Measurements from ENCODE around the gene KANSL1. TPM values are rescaled to one million over a fixed set of nuclear protein-coding genes. Genes with fewer than 3 reads are reported as not detected.
A peak's percentile ranks its signal among the peaks of the same experiment; 100 is the strongest.

The KANSL1 gene
- total and polyA plus RNA-seq, 2 experiments from 2014 or later, result 37.3 to 84.3 TPM

GRCh38 chr17:46216682-46217081 lies 23.5 kb upstream of the KANSL1 start:
- no peak for TF ChIP-seq EZH2phosphoT487 (IDR thresholded peaks at IDR 0.05; ENCODE audit: low read depth, severe bottlenecking, unreplicated experiment)
- no peak for TF ChIP-seq CTCF (IDR thresholded peaks at IDR 0.05; ENCODE audit: poor library complexity)
- no peak for TF ChIP-seq EZH2 (IDR thresholded peaks at IDR 0.05; ENCODE audit: borderline replicate concordance)
- H3K9me3 ChIP-seq (ENCODE audit: low read depth), result no peaks in the 10 kb centered on the region
- DNase-seq (ENCODE audit: low spot score), result no peak
- no peak overlapping the region for H3K27ac ChIP-seq
- no peaks in the 10 kb centered on the region for H3K4me1 ChIP-seq (ENCODE audit: insufficient read depth)
- H3K36me3 ChIP-seq (replicated peaks; ENCODE audit: insufficient read depth, low read depth), result no peaks in the 10 kb centered on the region
- no peak overlapping the region for H2AFZ ChIP-seq
- no peak overlapping the region for H3K4me2 ChIP-seq
- no peaks in the 10 kb centered on the region for H3K9me2 ChIP-seq (replicated peaks; ENCODE audit: insufficient read depth)
- H4K20me1 ChIP-seq (ENCODE audit: insufficient read depth, poor library complexity, severe bottlenecking), result peaks cover 21% of the 10 kb centered on the region
- H3K4me3 ChIP-seq, result no peak overlapping the region
- no peaks in the 10 kb centered on the region for H3K27me3 ChIP-seq
- H3K79me2 ChIP-seq, result peaks cover 58% of the 10 kb centered on the region
- WGBS (ENCODE audit: low lambda C conversion rate, missing lambda C conversion rate), result 84% methylated on average over 3 of the region's 3 CpGs

GRCh38 chr17:46212634-46213435 lies 19.6 kb upstream of the KANSL1 start:
- H3K4me2 ChIP-seq, result no peak overlapping the region
- H3K9me3 ChIP-seq (ENCODE audit: low read depth), result no peaks in the 10 kb centered on the region
- no peaks in the 10 kb centered on the region for H3K4me1 ChIP-seq (ENCODE audit: insufficient read depth)
- H2AFZ ChIP-seq, result no peak overlapping the region
- peak; percentile 92 for DNase-seq (ENCODE audit: low spot score)
- no peak overlapping the region for H3K27ac ChIP-seq
- H3K36me3 ChIP-seq (replicated peaks; ENCODE audit: insufficient read depth, low read depth), result no peaks in the 10 kb centered on the region
- H3K79me2 ChIP-seq, result peaks cover 74% of the 10 kb centered on the region
- H4K20me1 ChIP-seq (ENCODE audit: insufficient read depth, poor library complexity, severe bottlenecking), result peaks cover 28% of the 10 kb centered on the region
- no peaks in the 10 kb centered on the region for H3K27me3 ChIP-seq
- no peak overlapping the region for H3K4me3 ChIP-seq
- H3K9me2 ChIP-seq (replicated peaks; ENCODE audit: insufficient read depth), result no peaks in the 10 kb centered on the region
- WGBS (ENCODE audit: low lambda C conversion rate, missing lambda C conversion rate), result 61% methylated on average over 11 of the region's 11 CpGs
- TF ChIP-seq CTCF (IDR thresholded peaks at IDR 0.05; ENCODE audit: poor library complexity) (peak; percentile 93), EZH2 (IDR thresholded peaks at IDR 0.05; ENCODE audit: borderline replicate concordance) (no peak)

GRCh38 chr17:46208997-46209396 lies 15.8 kb upstream of the KANSL1 start:
- no peaks in the 10 kb centered on the region for H3K9me3 ChIP-seq (ENCODE audit: low read depth)
- H3K36me3 ChIP-seq (replicated peaks; ENCODE audit: insufficient read depth, low read depth), result no peaks in the 10 kb centered on the region
- H3K9me2 ChIP-seq (replicated peaks; ENCODE audit: insufficient read depth), result no peaks in the 10 kb centered on the region
- no peak overlapping the region for H3K4me3 ChIP-seq
- peaks cover 20% of the 10 kb centered on the region for H4K20me1 ChIP-seq (ENCODE audit: insufficient read depth, poor library complexity, severe bottlenecking)
- H3K27me3 ChIP-seq, result no peaks in the 10 kb centered on the region
- DNase-seq (ENCODE audit: low spot score), result no peak
- no peak overlapping the region for H3K4me2 ChIP-seq
- H3K27ac ChIP-seq, result no peak overlapping the region
- no peak overlapping the region for H2AFZ ChIP-seq
- no peaks in the 10 kb centered on the region for H3K4me1 ChIP-seq (ENCODE audit: insufficient read depth)
- TF ChIP-seq EZH2 (IDR thresholded peaks at IDR 0.05; ENCODE audit: borderline replicate concordance) (no peak), CTCF (IDR thresholded peaks at IDR 0.05; ENCODE audit: poor library complexity) (no peak), EZH2phosphoT487 (IDR thresholded peaks at IDR 0.05; ENCODE audit: low read depth, severe bottlenecking, unreplicated experiment) (no peak)
- peaks cover 88% of the 10 kb centered on the region for H3K79me2 ChIP-seq
- 96% methylated on average over 8 of the region's 8 CpGs for WGBS (ENCODE audit: low lambda C conversion rate, missing lambda C conversion rate)

All from hepatocyte (in vitro differentiated cells).